Stimulated activated CD4-positive, alpha-beta T cell treated with anti-CD3 and anti-CD28 coated beads, Interleukin-12 subunit alpha, Interleukin-12 subunit beta, amount 100 ng/mL, for 48 hours (primary cell): ENCODE data around the gene RAB28.
A peak's percentile ranks its signal among the peaks of the same experiment; 100 is the strongest.

Experiments used
- DNase-seq, 3 donors: peaks; one replicate each; pipeline ENCODE4 v3.0.0-alpha.2; 2020; ENCODE audit warnings: low read depth in 2 of 3, low spot score in 1 of 3

The RAB28 gene

GRCh38 chr4:13511101-13511500 lies 27.0 kb upstream of the RAB28 start:
- no peak for DNase-seq

GRCh38 chr4:13509442-13509841 lies 25.3 kb upstream of the RAB28 start:
- DNase-seq = no peak

- DNase-seq = no peak
Measured at GRCh38 chr4:13504374-13504773, 20.2 kb upstream of the RAB28 start.

GRCh38 chr4:13498469-13498868 lies 14.3 kb upstream of the RAB28 start:
- no peak for DNase-seq

- no peak for DNase-seq
Measured at GRCh38 chr4:13496605-13497004, 12.5 kb upstream of the RAB28 start.

- no peak for DNase-seq
Measured at GRCh38 chr4:13495753-13496152, 11.6 kb upstream of the RAB28 start.

- DNase-seq = no peak
Measured at GRCh38 chr4:13493793-13494192, 9.7 kb upstream of the RAB28 start.

- no peak for DNase-seq
Measured at GRCh38 chr4:13492747-13493146, 8.6 kb upstream of the RAB28 start.

GRCh38 chr4:13484749-13485221 lies 645 bp upstream of the RAB28 start:
- no peak for DNase-seq

GRCh38 chr4:13483768-13484121 lies 395 bp downstream of the RAB28 start:
- DNase-seq = peak in 1 of 3 donors; percentile 7

GRCh38 chr4:13483136-13483767 lies 888 bp downstream of the RAB28 start:
- peak in 1 of 3 donors; percentile 3 for DNase-seq

- DNase-seq = no peak
Measured at GRCh38 chr4:13481569-13481968, 2.6 kb downstream of the RAB28 start.

GRCh38 chr4:13478707-13479106 lies 5.4 kb downstream of the RAB28 start:
- DNase-seq = no peak

- no peak for DNase-seq
Measured at GRCh38 chr4:13478131-13478530, 6.0 kb downstream of the RAB28 start.

- DNase-seq = no peak
Measured at GRCh38 chr4:13476915-13477314, 7.2 kb downstream of the RAB28 start.

GRCh38 chr4:13476152-13476551 lies 8.0 kb downstream of the RAB28 start:
- no peak for DNase-seq

GRCh38 chr4:13471400-13471799 lies 12.7 kb downstream of the RAB28 start:
- DNase-seq = no peak

GRCh38 chr4:13470379-13470778 lies 13.8 kb downstream of the RAB28 start:
- no peak for DNase-seq

GRCh38 chr4:13464973-13465372 lies 19.2 kb downstream of the RAB28 start:
- DNase-seq = no peak

GRCh38 chr4:13464543-13464942 lies 19.6 kb downstream of the RAB28 start:
- no peak for DNase-seq

- DNase-seq = no peak
Measured at GRCh38 chr4:13461191-13461905, 22.8 kb downstream of the RAB28 start.

GRCh38 chr4:13455411-13455810 lies 28.7 kb downstream of the RAB28 start:
- DNase-seq = no peak

GRCh38 chr4:13454786-13455185 lies 29.4 kb downstream of the RAB28 start:
- no peak for DNase-seq
